Stimulated activated CD4-positive, alpha-beta T cell treated with anti-CD3 and anti-CD28 coated beads, Interleukin-2, amount 100 ng/mL, for 4 hours (primary cell): ENCODE measurements around the gene SLC9B2.
"Not testable (repeated sequence)": the region's sequence is repeated elsewhere in the genome, so short reads cannot be mapped to it uniquely, and the experiment has no call there.

Source experiments
- DNase-seq: peaks from one replicate; pipeline ENCODE4 v3.0.0-alpha.2; 2020; ENCODE audit warnings: low read depth

Gene SLC9B2

DNA sequence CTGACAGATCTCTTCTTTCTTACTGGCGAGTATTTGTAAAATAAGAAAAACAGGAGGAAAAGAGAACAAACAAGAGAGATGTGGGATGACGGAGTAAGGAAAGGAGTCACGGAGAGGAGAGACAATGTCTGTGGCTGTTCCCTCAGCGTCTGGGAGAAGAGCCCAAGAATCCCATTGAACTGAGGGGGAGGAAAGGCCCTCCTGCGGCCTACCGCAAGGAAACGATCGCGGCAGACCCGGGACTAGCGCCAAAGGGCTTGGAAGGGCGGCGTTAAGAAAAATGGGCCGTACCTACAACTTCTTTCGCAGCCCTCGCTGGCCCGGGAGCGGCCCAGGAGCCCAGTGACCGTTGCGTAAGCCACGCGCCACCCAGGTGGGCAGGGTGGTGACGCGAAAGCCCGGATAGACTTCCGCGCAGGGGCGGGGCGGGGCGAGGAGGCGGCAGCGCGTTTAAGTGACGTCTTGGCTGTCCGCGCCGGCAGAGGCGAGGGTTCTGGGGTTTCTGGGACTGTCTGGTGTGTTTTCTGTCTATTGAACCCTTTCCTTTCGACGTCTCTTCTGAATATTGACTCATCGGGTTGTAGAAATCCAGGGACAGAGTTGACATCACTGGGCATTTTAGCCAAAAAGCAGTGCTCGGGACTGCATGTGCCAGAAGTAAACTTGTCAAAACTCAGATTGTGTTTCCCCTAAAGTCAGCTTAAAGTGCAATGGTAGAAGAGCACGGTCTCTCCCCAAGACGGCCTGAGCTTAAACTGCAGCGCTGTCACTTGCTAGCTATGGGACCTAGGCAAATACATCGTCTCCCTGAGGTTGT, 57.0 kb downstream of the SLC9B2 start, which contains the start of gene SLC9B1:
SLC9B1 (minus strand) TSS at position 398 of the 817 bp plus-strand sequence. CDS start 27,994 bp downstream, outside the sequence.
- peak; percentile 90 for DNase-seq

DNA sequence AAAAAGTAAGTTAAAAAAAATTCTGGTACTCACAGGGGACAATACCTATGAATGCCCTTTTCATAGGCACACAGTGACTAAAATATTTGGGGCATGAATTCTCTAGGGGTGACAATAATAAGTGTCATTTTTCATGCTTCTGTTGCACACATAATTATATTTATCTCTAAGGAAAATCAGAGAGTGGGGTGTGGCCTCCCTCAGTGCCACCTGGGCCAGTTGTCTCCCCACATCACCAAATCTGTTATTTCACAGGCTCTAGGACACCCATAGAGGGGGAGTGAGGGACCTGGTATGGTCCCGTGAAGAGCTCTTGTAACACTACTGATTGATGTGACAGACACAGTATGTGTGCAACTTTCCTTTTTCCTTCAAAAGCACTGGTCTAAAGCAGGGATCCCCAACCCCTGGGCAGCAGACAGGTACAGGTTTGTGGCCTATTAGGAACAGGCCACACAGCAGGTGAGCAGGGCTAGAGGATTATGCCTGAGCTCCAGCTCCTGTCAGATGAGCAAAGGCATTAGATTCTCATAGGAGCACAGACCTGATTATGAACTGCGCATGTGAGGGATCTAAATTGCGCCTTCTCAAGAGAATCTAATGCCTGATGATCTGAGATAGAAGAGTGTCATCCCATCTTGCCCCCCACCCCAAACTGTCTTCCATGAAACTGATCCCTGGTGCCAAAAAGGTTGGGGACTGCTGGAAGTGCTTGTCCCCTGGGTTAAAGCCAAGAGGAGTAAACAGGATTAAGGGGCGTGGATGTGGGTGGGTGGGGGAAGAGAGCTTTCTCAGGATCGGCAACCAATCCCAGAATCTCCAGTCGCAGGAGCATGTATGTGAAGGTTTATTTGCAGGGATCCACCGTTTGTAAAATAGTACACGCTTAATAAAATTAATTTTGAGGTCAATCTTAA, 57.9 kb downstream of the SLC9B2 start:
- DNase-seq, result no peak

DNA sequence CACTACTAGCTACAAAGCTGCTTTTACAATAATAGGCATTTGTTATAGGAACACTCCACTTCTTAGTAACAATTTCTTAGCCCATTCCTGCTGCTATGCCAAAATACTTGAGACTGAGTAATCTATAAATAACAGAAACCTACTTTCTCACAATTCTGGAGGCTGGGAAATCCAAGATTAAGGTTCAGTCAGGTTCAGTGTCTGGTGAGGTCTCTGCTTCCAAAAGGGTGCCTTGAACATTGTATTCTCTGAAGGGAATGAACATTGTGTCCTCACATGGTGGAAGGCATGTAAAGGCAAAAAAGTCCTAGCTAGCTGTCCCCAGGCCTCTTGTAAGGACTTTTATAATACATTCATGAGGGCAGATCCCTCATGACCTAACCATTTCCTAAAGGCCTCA, 64.0 kb downstream of the SLC9B2 start:
- DNase-seq, result no peak

DNA sequence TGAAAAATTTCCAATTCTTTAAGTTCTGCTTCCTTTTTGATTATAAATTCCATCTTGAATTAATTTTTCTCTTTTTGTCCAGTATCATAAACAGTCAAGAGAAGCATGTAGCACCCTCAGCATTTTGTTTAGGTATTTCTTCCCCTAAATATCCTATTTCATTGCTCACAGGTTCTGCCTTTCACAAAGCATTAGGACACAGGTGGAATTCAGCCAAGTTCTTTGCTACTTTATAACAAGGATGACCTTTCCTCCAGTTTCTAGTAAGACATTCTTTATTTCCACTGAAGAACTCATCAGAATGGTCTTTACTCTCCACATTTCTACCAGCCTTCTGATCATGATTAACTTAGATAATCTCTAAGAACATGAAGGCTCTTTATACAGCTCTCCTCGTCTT, 64.5 kb downstream of the SLC9B2 start:
- DNase-seq, result no peak

DNA sequence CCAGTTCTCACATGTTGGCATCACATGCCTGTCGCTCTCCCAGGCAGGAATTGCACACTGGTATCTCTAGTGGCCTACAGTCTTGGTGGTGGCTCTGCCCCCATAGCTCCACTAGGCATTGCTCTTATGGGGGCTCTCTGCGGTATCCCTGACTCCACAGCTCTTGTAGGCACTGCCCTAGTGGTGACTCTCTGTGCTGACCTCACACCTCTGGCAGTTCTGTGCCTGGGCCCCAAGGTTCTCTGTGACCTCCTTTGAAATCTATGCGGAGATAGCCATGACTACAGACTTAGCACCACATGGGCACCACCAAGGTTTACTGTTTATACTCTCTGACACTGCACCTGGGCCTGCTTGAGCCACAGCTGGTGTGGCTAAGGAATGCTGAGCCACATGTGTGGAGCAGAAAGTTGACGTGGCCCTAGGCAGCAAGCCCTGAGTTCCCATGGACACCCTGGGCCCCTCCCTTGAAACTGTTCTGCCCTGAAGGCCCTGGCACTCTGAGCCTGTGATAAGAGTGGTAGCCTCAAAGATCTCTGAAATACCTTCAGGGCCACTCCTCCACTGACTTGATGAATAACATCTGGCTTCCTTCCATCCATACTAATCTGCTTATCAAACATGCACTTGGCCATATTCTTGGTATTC, 65.1 kb downstream of the SLC9B2 start:
- no peak for DNase-seq

DNA sequence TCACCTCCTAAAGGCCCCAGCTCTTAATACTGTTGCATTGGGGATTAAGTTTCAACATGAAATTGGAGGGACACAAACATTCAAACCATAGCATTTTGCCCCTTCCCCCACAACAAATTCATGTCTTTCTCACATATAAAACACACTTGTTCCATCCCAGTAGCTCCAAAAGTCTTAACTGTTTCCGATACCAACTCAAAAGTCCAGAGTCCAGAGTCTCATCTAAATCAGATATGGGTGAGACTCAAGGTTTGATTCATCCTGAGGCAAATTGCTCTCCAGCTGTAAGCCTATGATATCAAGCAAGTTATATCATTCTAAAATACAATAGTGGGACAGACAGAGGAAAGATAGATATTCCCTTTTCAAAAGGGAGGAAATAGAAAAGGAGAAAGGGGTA, 65.8 kb downstream of the SLC9B2 start:
- DNase-seq, result no peak

DNA sequence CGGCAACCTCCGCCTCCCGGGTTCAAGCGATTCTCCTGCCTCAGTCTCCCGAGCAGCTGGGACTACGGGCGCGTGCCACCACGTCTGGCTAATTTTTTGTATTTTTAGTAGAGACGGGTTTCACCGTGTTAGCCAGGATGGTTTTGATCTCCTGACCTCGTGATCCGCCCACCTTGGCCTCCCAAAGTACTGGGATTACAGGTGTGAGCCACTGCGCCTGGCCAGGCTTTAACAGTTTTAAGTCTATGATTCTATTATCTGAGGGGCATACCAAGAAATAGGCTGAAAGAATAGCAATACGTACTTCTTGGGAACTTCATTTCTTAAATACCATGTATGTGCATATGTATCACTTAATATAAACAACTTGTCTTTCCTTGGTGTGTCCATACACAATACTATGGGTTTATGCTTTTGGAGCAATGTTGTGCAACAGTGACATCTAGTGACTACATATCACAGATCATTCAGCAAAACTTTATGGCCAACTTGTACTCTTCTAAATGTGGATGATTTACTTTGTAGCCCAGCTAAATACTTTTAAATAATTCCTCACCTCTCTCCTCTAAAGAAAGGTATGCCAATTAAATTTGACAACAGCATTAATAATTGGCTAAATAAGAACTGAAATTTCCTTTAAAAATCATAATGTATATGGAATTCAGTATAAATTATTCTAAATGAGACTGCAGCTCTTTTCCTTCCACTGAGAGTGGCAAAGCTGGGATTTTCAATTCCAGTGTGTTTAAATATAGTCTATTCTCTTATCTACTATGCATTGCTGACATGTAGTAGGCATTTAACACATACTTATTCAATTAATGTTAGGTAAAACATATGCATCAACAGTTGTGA, 67.5 kb downstream of the SLC9B2 start:
- DNase-seq, result peak; percentile 12

DNA sequence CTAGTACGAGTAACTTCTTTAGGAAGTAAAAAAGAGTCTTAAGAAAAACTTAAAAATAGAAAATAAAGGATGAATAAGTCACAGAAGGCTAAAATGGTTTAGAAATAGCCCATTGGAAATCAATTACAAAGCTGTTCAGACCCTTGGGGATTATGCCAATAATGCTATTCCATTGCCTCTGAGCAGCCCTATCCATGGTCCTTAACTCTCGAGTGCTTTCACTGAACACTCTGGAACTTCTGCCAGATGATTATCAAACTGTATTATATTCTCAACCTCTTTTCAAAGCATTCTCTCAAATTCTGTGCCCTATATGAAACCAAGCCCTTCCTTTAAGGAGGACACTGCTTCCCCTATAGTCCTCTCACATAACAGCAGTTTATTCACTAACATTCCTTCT, 74.0 kb downstream of the SLC9B2 start:
- DNase-seq, result no peak

DNA sequence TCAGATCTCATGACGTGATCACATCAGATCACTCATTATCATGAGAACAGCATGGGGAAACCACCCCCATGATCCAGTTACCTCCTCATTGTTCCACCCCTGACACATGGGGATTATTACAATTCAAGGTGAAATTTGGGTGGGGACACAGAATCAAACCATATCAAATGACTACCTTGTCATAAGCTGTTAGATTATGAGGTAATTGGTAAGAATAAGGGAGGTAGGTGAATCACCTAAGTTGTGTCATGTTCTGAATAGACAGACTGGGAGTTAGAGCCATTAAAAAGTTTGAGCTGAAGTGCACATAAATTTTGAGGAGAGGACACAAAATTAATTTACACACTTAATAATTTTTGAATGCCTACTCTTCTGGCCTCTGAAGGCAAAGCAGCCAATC, 81.8 kb downstream of the SLC9B2 start:
- DNase-seq, result no peak

DNA sequence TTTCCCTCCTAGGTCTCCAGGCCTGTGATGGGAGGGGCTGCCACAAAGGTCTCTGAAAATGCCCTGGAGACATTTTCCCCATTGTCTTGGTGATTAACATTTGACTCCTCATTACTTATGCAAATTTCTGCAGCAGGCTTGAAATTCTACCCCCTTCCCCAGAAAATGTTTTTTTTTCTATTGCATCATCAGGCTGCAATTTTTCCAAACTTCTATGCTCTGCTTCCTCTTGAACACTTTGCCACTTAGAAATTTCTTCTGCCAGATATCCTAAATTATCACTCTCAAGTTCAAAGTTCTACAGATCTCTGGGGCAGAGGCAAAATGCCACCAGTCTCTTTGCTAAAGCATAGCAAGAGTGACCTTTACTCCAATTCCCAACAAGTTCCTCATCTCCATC, 82.6 kb downstream of the SLC9B2 start:
- DNase-seq, result not testable (repeated sequence)

DNA sequence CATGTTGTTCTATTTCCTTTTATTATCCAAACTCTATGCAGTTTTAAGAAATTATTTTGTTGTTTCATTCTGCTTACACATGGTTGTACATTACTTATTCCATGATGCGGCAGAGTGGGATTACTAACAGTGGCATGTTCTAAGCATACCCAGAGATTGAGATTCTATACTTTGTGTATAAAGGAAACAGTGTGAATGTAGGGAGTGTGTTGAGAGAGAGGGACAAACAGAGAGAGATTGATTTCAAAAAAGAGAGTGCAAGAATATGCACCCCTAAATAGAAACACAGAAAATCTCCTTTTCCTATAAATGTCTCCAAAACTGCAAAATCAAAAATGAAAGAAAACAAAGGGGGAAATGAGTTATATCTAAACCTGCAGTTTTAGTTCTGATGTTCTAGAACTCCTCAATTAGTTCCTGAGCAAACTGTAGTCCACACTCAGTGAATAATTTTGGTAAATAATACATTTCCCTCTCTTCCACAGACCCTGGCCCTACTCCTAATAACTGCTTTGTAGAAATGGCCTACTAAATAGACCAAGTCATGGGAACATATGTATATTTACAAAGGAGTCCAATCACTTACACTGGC, 88.0 kb downstream of the SLC9B2 start:
- no peak for DNase-seq

DNA sequence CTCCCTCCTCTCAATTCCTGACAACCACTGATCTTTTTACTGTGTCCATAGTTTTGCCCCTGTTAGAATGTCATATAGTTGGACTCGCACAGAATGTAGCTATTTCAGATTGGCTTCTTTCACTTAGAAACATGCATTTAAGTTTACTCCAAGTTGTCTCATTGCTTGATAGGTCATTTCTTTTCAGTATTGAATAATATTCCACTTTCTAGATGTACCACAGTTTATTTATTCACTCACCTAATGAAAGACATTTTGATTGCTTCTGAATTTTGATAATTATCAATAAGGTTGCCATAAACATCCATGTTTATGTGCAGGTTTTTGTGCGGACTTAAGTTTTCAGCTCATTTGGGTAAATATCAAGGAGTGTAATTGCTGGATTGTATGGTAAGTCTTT, 95.6 kb downstream of the SLC9B2 start:
- no peak for DNase-seq
